MM.1S (cell line): ENCODE measurements around the gene ANKS1B.

Experiments used
- DNase-seq: peaks from one replicate; pipeline ENCODE4 v3.0.0-alpha.2; 2015
- H2AFZ ChIP-seq: fragments of 300-600 bp; sonication (generic); 2 replicates; pipeline ENCODE4 v1.6.0; 2016; ENCODE audit warnings: antibody characterized with exemption, low read length
- H3F3A ChIP-seq: fragments of 300-600 bp; sonication (generic); 2 replicates; pipeline ENCODE4 v1.6.1; 2016; ENCODE audit warnings: mild to moderate bottlenecking, antibody characterized with exemption, low read length, moderate library complexity, mixed read lengths; ENCODE audit not compliant: insufficient read depth
- H3K27ac ChIP-seq: fragments of 300-600 bp; sonication (generic); 2 replicates; pipeline ENCODE4 v1.5.1; 2016; ENCODE audit warnings: mild to moderate bottlenecking, low read length
- H3K27me3 ChIP-seq: fragments of 300-600 bp; sonication (generic); replicated peaks from 2 replicates; pipeline ENCODE4 v1.6.0; 2016; ENCODE audit warnings: low read length; ENCODE audit not compliant: insufficient read depth
- H3K36me3 ChIP-seq: fragments of 300-600 bp; sonication (generic); replicated peaks from 2 replicates; pipeline ENCODE4 v1.6.1; 2016; ENCODE audit warnings: mild to moderate bottlenecking, low read length, mixed read lengths; ENCODE audit not compliant: insufficient read depth
- H3K4me1 ChIP-seq: fragments of 300-600 bp; sonication (generic); 2 replicates; pipeline ENCODE4 v1.6.1; 2016; ENCODE audit warnings: low read length, mixed read lengths
- H3K4me2 ChIP-seq: fragments of 300-600 bp; sonication (generic); 2 replicates; pipeline ENCODE4 v1.6.0; 2016; ENCODE audit warnings: low read depth, low read length
- H3K4me3 ChIP-seq: fragments of 300-600 bp; sonication (generic); 2 replicates; pipeline ENCODE4 v1.5.1; 2016; ENCODE audit warnings: low read length, mixed read lengths
- H3K79me2 ChIP-seq: fragments of 300-600 bp; sonication (generic); 2 replicates; pipeline ENCODE4 v1.6.1; 2016; ENCODE audit warnings: mixed run types, low read length, mixed read lengths
- H3K9ac ChIP-seq: fragments of 300-600 bp; sonication (generic); 2 replicates; pipeline ENCODE4 v1.6.1; 2016; ENCODE audit warnings: low read length, mixed read lengths
- H3K9me2 ChIP-seq: fragments of 300-600 bp; sonication (generic); replicated peaks from 2 replicates; pipeline ENCODE4 v1.6.1; 2016; ENCODE audit warnings: mild to moderate bottlenecking, low read length, mixed read lengths; ENCODE audit not compliant: insufficient read depth
- H3K9me3 ChIP-seq: fragments of 300-600 bp; sonication (generic); replicated peaks from 2 replicates; pipeline ENCODE4 v1.6.1; 2016; ENCODE audit warnings: mild to moderate bottlenecking, low read length, mixed read lengths; ENCODE audit not compliant: insufficient read depth
- H4K20me1 ChIP-seq: fragments of 300-600 bp; sonication (generic); 2 replicates; pipeline ENCODE4 v1.6.1; 2016; ENCODE audit warnings: mild to moderate bottlenecking, low read length, moderate library complexity, mixed read lengths; ENCODE audit not compliant: insufficient read depth
- CTCF ChIP-seq: fragments of 300-600 bp; sonication (generic); IDR thresholded peaks from 2 replicates; pipeline ENCODE4 v1.5.1; 2016; ENCODE audit warnings: antibody characterized with exemption, low read length, mixed read lengths
- EZH2 ChIP-seq: fragments of 300-600 bp; sonication (generic); optimal IDR thresholded peaks from 2 replicates; pipeline ENCODE3; 2017; ENCODE audit warnings: low read depth, mild to moderate bottlenecking, antibody characterized with exemption, low read length, mixed read lengths
- EZH2phosphoT487 ChIP-seq: fragments of 300-600 bp; sonication (generic); IDR thresholded peaks from 2 replicates; pipeline ENCODE4 v1.6.1; 2018; ENCODE audit warnings: antibody characterized with exemption, low read length

ANKS1B gene

GRCh38 chr12:99765469-99766114 is 219.1 kb downstream of the ANKS1B start:
- no peaks in the 10 kb centered on the region for H3K4me1 ChIP-seq
- no peaks in the 10 kb centered on the region for H3K79me2 ChIP-seq
- no peak overlapping the region for H3K9ac ChIP-seq
- H3F3A ChIP-seq: no peaks in the 10 kb centered on the region
- no peak overlapping the region for H3K27ac ChIP-seq
- no peaks in the 10 kb centered on the region for H3K36me3 ChIP-seq
- H3K27me3 ChIP-seq: no peaks in the 10 kb centered on the region
- DNase-seq: no peak
- TF ChIP-seq CTCF (no peak), EZH2phosphoT487 (no peak), EZH2 (no peak)
- H3K9me2 ChIP-seq: no peaks in the 10 kb centered on the region
- H3K4me3 ChIP-seq: no peak overlapping the region
- no peaks in the 10 kb centered on the region for H4K20me1 ChIP-seq
- H3K4me2 ChIP-seq: no peak overlapping the region
- no peak overlapping the region for H2AFZ ChIP-seq
- H3K9me3 ChIP-seq: no peaks in the 10 kb centered on the region

GRCh38 chr12:99759444-99759843 is 225.3 kb downstream of the ANKS1B start:
- Histone ChIP-seq H3K27me3 (no peaks in the 10 kb centered on the region), H3F3A (no peaks in the 10 kb centered on the region), H3K4me2 (no peak overlapping the region), H3K9me2 (no peaks in the 10 kb centered on the region), H2AFZ (no peak overlapping the region), H3K36me3 (no peaks in the 10 kb centered on the region), H3K9me3 (no peaks in the 10 kb centered on the region), H3K9ac (no peak overlapping the region), H3K79me2 (no peaks in the 10 kb centered on the region), H3K4me1 (no peaks in the 10 kb centered on the region), H3K4me3 (no peak overlapping the region), H3K27ac (no peak overlapping the region), H4K20me1 (no peaks in the 10 kb centered on the region)
- TF ChIP-seq CTCF (no peak), EZH2phosphoT487 (no peak), EZH2 (no peak)
- no peak for DNase-seq

DNA sequence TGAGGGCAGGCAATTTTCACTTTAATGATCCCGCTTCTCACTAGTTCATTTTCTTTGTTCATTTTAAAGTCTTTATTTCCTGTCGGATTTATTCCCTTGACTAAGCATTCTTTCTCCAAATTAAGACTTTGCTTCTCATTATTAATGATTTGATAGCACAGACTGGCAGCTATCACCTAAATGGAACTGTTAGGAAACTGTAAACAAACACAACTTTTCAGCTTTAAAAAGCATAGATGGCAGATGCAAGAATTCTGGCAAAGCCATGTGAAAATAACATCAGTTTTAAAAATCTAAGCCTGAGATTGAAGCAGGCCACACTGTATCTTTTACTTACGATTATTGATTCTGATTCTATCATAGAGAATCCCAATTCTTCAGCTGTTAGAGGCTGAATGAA is 225.7 kb downstream of the ANKS1B start:
- H3K4me3 ChIP-seq: no peak overlapping the region
- no peak for DNase-seq
- no peaks in the 10 kb centered on the region for H3K79me2 ChIP-seq
- TF ChIP-seq EZH2 (no peak), EZH2phosphoT487 (no peak), CTCF (no peak)
- no peaks in the 10 kb centered on the region for H3K4me1 ChIP-seq
- H3K9ac ChIP-seq: no peak overlapping the region
- no peak overlapping the region for H2AFZ ChIP-seq
- H3F3A ChIP-seq: no peaks in the 10 kb centered on the region
- no peak overlapping the region for H3K4me2 ChIP-seq
- no peak overlapping the region for H3K27ac ChIP-seq
- H3K36me3 ChIP-seq: no peaks in the 10 kb centered on the region
- no peaks in the 10 kb centered on the region for H3K9me2 ChIP-seq
- H3K9me3 ChIP-seq: no peaks in the 10 kb centered on the region
- no peaks in the 10 kb centered on the region for H3K27me3 ChIP-seq
- no peaks in the 10 kb centered on the region for H4K20me1 ChIP-seq
